Gastrocnemius medialis (tissue), 4 donors: ENCODE measurements around the gene POLR2J2.
"Not testable (repeated sequence)": the region's sequence is repeated elsewhere in the genome, so short reads cannot be mapped to it uniquely, and the experiment has no call there.

Experiments used
- POLR2A ChIP-seq, 2 donors: fragments of 450-650 bp; IDR thresholded peaks; one replicate each; pipeline ENCODE4 v1.6.1; 2017; ENCODE audit warnings: antibody characterized with exemption in 2 of 2, mild to moderate bottlenecking in 2 of 2, moderate library complexity in 2 of 2
- TF ChIP-seq, protein P1 (sequence below), 5 experiments: fragments of 450-650 bp in 3 of 5; fragments of 200-600 bp in 2 of 5; sonication (generic) in 2 of 5; IDR thresholded peaks in 4 of 5; conservative IDR thresholded peaks in 1 of 5; 1 replicate in 4 of 5; 2 replicates in 1 of 5; pipeline ENCODE4 v1.5.1; 2016 to 2019; ENCODE audit warnings: antibody characterized with exemption in 5 of 5, mild to moderate bottlenecking in 3 of 5, moderate library complexity in 3 of 5

DNA sequence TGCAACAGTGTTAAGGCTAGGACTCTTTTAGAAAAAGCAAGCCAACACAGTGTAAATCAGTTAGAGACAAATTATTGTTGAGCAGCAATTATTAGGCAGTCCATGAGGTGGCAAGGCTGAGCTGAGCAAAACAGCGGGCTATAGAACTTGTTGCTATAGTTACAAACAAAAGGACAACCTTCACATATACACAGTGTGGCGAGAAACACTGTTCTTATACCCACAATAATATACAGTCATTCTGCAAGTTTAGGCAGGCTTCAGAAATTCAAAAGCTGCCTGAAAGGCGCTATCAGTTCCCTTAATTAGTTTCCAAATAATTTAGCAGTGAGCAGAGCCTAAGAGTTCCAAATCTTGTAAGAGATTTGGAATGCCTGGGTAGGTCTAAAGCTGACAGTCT, 44.3 kb upstream of the POLR2J2 start:
- TF ChIP-seq, protein P1, sequence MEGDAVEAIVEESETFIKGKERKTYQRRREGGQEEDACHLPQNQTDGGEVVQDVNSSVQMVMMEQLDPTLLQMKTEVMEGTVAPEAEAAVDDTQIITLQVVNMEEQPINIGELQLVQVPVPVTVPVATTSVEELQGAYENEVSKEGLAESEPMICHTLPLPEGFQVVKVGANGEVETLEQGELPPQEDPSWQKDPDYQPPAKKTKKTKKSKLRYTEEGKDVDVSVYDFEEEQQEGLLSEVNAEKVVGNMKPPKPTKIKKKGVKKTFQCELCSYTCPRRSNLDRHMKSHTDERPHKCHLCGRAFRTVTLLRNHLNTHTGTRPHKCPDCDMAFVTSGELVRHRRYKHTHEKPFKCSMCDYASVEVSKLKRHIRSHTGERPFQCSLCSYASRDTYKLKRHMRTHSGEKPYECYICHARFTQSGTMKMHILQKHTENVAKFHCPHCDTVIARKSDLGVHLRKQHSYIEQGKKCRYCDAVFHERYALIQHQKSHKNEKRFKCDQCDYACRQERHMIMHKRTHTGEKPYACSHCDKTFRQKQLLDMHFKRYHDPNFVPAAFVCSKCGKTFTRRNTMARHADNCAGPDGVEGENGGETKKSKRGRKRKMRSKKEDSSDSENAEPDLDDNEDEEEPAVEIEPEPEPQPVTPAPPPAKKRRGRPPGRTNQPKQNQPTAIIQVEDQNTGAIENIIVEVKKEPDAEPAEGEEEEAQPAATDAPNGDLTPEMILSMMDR (IDR thresholded peaks at IDR 0.05 in 4 of 5, conservative IDR thresholded peaks at IDR 0.05 in 1 of 5): not testable (repeated sequence)
- not testable (repeated sequence) for TF ChIP-seq POLR2A (IDR thresholded peaks at IDR 0.05)
